ENCODE data around the gene FRRS1L. TPM values are rescaled to one million over a fixed set of nuclear protein-coding genes. Genes with fewer than 3 reads are reported as not detected.

The FRRS1L gene
- total and polyA plus RNA-seq, 8 donors, result 0.47 to 7.2 (median 3.1) TPM; not detected in 1

GRCh38 chr9:109114670-109115069 is 52.4 kb downstream of the FRRS1L start:
- no peaks in the 10 kb centered on the region for H3K27me3 ChIP-seq
- intact Hi-C loops (cut with DNase I), result no loop called here
- ATAC-seq (no peak), DNase-seq (no peak)
- H3K4me1 ChIP-seq, result peaks cover 29 to 88% of the 10 kb centered on the region in 2 donors
- no peak overlapping the region for H3K4me3 ChIP-seq
- no peaks in the 10 kb centered on the region for H3K36me3 ChIP-seq
- TF ChIP-seq, protein P1, sequence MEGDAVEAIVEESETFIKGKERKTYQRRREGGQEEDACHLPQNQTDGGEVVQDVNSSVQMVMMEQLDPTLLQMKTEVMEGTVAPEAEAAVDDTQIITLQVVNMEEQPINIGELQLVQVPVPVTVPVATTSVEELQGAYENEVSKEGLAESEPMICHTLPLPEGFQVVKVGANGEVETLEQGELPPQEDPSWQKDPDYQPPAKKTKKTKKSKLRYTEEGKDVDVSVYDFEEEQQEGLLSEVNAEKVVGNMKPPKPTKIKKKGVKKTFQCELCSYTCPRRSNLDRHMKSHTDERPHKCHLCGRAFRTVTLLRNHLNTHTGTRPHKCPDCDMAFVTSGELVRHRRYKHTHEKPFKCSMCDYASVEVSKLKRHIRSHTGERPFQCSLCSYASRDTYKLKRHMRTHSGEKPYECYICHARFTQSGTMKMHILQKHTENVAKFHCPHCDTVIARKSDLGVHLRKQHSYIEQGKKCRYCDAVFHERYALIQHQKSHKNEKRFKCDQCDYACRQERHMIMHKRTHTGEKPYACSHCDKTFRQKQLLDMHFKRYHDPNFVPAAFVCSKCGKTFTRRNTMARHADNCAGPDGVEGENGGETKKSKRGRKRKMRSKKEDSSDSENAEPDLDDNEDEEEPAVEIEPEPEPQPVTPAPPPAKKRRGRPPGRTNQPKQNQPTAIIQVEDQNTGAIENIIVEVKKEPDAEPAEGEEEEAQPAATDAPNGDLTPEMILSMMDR (IDR thresholded peaks at IDR 0.05), result no peak
- peak overlapping the region; percentile 62 to 82 for H3K27ac ChIP-seq
- H3K9me3 ChIP-seq, result no peaks in the 10 kb centered on the region

DNA sequence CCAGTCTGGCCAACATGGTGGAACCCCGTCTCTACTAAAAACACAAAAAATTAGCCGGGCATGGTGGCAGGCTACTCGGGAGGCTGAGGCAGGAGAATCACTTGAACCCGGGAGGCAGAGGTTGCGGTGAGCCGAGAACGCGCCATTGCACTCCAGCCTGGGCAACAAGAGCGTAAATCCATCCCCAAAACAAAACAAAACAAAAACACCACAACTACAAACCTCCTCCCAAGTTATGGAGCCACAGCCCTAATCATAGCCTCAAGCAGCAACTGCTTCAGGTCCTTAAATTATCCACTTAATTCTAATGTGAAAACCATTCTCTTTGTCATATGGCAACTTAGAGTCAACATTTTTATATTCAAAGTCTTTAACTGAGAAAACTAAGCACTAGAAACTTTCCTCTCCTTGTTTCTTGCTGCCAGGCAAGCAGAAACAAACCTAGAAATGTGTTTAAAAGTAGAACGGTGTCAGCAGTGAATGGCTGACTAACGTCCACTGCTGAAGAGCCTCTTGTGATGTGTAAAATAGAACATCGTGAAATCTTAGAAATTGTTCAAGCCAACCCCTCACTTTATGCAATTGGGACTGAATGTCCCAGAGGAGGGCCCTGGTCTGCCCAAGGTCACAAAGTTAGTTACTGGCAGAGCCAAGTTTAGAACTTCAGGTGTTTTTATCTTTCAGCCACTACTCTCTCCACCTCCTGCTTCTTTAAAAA is 53.0 kb downstream of the FRRS1L start:
- Histone ChIP-seq H3K36me3 (no peaks in the 10 kb centered on the region), H3K27me3 (no peaks in the 10 kb centered on the region), H3K27ac (peak overlapping the region; percentile 62 to 82), H3K4me1 (peaks cover 35 to 94% of the 10 kb centered on the region in 2 donors), H3K9me3 (no peaks in the 10 kb centered on the region), H3K4me3 (no peak overlapping the region)
- intact Hi-C loops (cut with DNase I), result no loop called here
- peak; percentile 41 for ATAC-seq
- TF ChIP-seq, protein P1 (IDR thresholded peaks at IDR 0.05), result no peak
- DNase-seq, result no peak

GRCh38 chr9:109113254-109113653 is 53.8 kb downstream of the FRRS1L start:
- DNase-seq (no peak), ATAC-seq (no peak)
- TF ChIP-seq, protein P1 (IDR thresholded peaks at IDR 0.05), result no peak
- Histone ChIP-seq H3K27me3 (no peaks in the 10 kb centered on the region), H3K4me1 (peaks cover 40 to 94% of the 10 kb centered on the region in 2 donors), H3K36me3 (no peaks in the 10 kb centered on the region), H3K4me3 (no peak overlapping the region), H3K27ac (peak overlapping the region; percentile 62 to 82), H3K9me3 (no peaks in the 10 kb centered on the region)
- intact Hi-C loops (cut with DNase I), result no loop called here

GRCh38 chr9:109110329-109111021 is 56.6 kb downstream of the FRRS1L start:
- no peak overlapping the region for H3K4me3 ChIP-seq
- peak; percentile 50 for ATAC-seq
- H3K4me1 ChIP-seq, result peaks cover 30 to 80% of the 10 kb centered on the region in 2 donors
- no peaks in the 10 kb centered on the region for H3K9me3 ChIP-seq
- peaks cover 0 to 5% of the 10 kb centered on the region in 2 donors for H3K36me3 ChIP-seq
- H3K27me3 ChIP-seq, result no peaks in the 10 kb centered on the region
- TF ChIP-seq, protein P1 (IDR thresholded peaks at IDR 0.05), result no peak
- intact Hi-C loops (cut with DNase I), result no loop called here
- DNase-seq, result no peak
- H3K27ac ChIP-seq, result peak overlapping the region; percentile 45 to 82

DNA sequence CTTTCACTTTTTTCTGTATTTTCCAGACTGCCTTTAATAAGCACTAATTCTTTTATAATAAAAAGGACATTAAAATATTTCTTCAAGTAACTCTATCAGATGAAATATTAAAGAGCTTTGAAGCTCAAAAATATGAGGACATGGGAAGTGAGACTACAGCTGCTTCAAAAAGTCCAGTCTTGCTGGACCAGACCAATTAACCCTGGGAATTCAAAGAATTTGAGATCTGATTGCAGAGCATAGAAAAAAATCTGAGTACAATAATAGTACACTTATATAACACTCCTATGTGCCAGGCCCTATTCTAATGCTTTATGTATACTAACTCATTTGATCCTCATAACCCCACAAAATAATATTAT is 57.1 kb downstream of the FRRS1L start:
- Histone ChIP-seq H3K27me3 (no peaks in the 10 kb centered on the region), H3K4me1 (peaks cover 30 to 78% of the 10 kb centered on the region in 2 donors), H3K9me3 (no peaks in the 10 kb centered on the region), H3K36me3 (peaks cover 0 to 10% of the 10 kb centered on the region in 2 donors), H3K4me3 (no peak overlapping the region), H3K27ac (peak overlapping the region; percentile 45 to 82)
- no peak for DNase-seq
- intact Hi-C loops (cut with DNase I), result no loop called here
- TF ChIP-seq, protein P1 (IDR thresholded peaks at IDR 0.05), result no peak
- ATAC-seq, result peak; percentile 4
